ENCODE results near the gene LARGE1. TPM values are rescaled to one million over a fixed set of nuclear protein-coding genes. Genes with fewer than 3 reads are reported as not detected.

Gene LARGE1
- total and polyA plus RNA-seq, 2 of the 8 experiments (the other 6 are each of a cell fraction or from before 2014, with no cell fraction given), result 43.7 to 83.0 TPM

- TF ChIP-seq SAP30 (IDR thresholded peaks at IDR 0.05; ENCODE audit: insufficient read depth, insufficient replicate concordance, low read length) (no peak), GABPA (IDR thresholded peaks at IDR 0.05; ENCODE audit: borderline replicate concordance, insufficient read depth, low read length) (no peak), CREB1 (IDR thresholded peaks at IDR 0.05) (no peak), SP2 (IDR thresholded peaks at IDR 0.05; ENCODE audit: low read length) (no peak)
Observed at GRCh38 chr22:33247758-33248157, 672.5 kb downstream of the LARGE1 start (continued).
